ENCODE data around the gene ALAD. TPM values are rescaled to one million over a fixed set of nuclear protein-coding genes. Genes with fewer than 3 reads are reported as not detected.

ALAD gene
- total and polyA plus RNA-seq, 2 of the 8 experiments (the other 6 are each of a cell fraction or from before 2014, with no cell fraction given) = 8.2 to 15.3 TPM

DNA sequence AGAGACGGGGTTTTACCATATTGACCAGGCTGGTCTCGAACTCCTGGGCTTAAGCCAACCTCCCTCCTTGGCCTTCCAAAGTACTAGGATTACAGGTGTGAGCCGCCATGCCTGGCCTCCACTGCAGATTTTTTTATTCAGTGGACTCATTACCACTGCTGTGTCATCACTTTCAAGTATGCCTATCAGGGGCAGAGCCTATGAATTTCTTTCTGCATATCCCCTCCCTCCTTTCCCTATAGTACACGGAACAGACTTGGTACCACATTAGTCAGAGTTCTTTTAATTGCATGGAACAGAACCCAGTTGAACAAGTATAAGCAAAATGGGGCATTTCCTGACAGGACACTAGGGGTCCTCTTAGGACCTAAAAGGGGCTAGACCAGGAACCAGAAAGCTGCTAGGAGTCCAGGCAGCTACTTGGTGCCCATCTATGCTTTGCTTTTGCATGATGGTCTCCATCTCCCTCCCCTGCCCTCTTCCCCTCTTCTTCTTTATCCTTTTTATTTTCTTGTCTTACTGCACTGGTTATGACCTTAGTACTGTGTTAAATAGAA lies 46.0 kb downstream of the ALAD start:
- H3K23ac ChIP-seq (ENCODE audit: insufficient read length) = no peak overlapping the region
- H4K5ac ChIP-seq (ENCODE audit: insufficient read length, low read depth, low read length) = no peak overlapping the region
- H4K91ac ChIP-seq (replicated peaks; ENCODE audit: insufficient read length, low read length) = no peak overlapping the region
- no peaks in the 10 kb centered on the region for H3K9me3 ChIP-seq (ENCODE audit: insufficient read depth in 2 of 2, low read depth in 1 of 2, low read length in 1 of 2)
- H3K56ac ChIP-seq (replicated peaks; ENCODE audit: insufficient read length, low read depth, low read length) = no peak overlapping the region
- H3K4ac ChIP-seq (replicated peaks; ENCODE audit: insufficient read length, low read depth, low read length) = no peak overlapping the region
- no peak overlapping the region for H3K27ac ChIP-seq (ENCODE audit: low read depth, low read length)
- no peak overlapping the region for H2BK12ac ChIP-seq (ENCODE audit: low read depth, low read length)
- H3K79me1 ChIP-seq (ENCODE audit: low read depth, low read length) = no peaks in the 10 kb centered on the region; the same call in none of the 2 replicates
- no peaks in the 10 kb centered on the region for H3K36me3 ChIP-seq (ENCODE audit: control insufficient read depth in 2 of 4, insufficient read depth in 4 of 4, low read length in 3 of 4)
- H3K9ac ChIP-seq (replicated peaks in 1 of 4; ENCODE audit: extremely low read depth in 1 of 4, low read depth in 3 of 4, low read length in 3 of 4) = no peak overlapping the region
- H2BK20ac ChIP-seq (ENCODE audit: low read length) = no peak overlapping the region
- WGBS, 2 experiments (ENCODE audit: extremely low coverage in 1 of 2, insufficient coverage in 1 of 2, insufficient read length in 1 of 2, insufficient replicate concordance in 2 of 2, low coverage in 1 of 2, low lambda C conversion rate in 2 of 2, missing lambda C conversion rate in 1 of 2) = 86% methylated on average over 4 of the region's 4 CpGs; no CpG with 5 or more reads in 1 of the 2 experiments
- no peak overlapping the region for H3K14ac ChIP-seq (ENCODE audit: insufficient read length)
- H4K20me1 ChIP-seq (replicated peaks in 1 of 2; ENCODE audit: control insufficient read depth in 1 of 2, insufficient read depth in 2 of 2, low read length in 2 of 2) = peaks cover 2% of the 10 kb centered on the region in 2 experiments
- no peak for FAIRE-seq
- H2AK5ac ChIP-seq (ENCODE audit: low read depth, low read length) = no peak overlapping the region
- H2BK15ac ChIP-seq (ENCODE audit: low read length) = no peak overlapping the region
- ChIA-PET POLR2A (ENCODE audit: partially characterized antibody) (interaction anchor here (1.1 to 1.5 kb wide), 3 partner anchors 15 to 80 kb away, joined by 3 read pairs; partner anchors contain the start of genes CDC26, PRPF4 and WDR31), CTCF (ENCODE audit: partially characterized antibody) (interaction anchor here (0.7 to 2.5 kb wide), 11 partner anchors 13 to 233 kb away, joined by 3 to 10 read pairs (median 3); partner anchors contain the start of gene ALAD)
- H2BK5ac ChIP-seq (ENCODE audit: low read depth, low read length) = no peak overlapping the region
- H3K4me2 ChIP-seq (ENCODE audit: insufficient read depth in 1 of 2, low read depth in 2 of 2, low read length in 2 of 2) = no peak overlapping the region
- TF ChIP-seq KDM5A (IDR thresholded peaks at IDR 0.05; ENCODE audit: low read length) (no peak), PHF8 (conservative IDR thresholded peaks at IDR 0.05; ENCODE audit: low read depth, low read length) (no peak), RAD21 (IDR thresholded peaks at IDR 0.05 in 1 of 2, conservative IDR thresholded peaks at IDR 0.05 in 1 of 2; ENCODE audit: low read depth in 2 of 2, low read length in 2 of 2) (peak; percentile 36 to 61), CHD1 (IDR thresholded peaks at IDR 0.05; ENCODE audit: low read depth, low read length) (no peak)
- TF ChIP-seq, protein P1, sequence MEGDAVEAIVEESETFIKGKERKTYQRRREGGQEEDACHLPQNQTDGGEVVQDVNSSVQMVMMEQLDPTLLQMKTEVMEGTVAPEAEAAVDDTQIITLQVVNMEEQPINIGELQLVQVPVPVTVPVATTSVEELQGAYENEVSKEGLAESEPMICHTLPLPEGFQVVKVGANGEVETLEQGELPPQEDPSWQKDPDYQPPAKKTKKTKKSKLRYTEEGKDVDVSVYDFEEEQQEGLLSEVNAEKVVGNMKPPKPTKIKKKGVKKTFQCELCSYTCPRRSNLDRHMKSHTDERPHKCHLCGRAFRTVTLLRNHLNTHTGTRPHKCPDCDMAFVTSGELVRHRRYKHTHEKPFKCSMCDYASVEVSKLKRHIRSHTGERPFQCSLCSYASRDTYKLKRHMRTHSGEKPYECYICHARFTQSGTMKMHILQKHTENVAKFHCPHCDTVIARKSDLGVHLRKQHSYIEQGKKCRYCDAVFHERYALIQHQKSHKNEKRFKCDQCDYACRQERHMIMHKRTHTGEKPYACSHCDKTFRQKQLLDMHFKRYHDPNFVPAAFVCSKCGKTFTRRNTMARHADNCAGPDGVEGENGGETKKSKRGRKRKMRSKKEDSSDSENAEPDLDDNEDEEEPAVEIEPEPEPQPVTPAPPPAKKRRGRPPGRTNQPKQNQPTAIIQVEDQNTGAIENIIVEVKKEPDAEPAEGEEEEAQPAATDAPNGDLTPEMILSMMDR (IDR thresholded peaks at IDR 0.05; ENCODE audit: control extremely low read depth in 1 of 3, insufficient read depth in 1 of 3, low read depth in 1 of 3, low read length in 3 of 3) = peak in 2 of 3 experiments; percentile 35 to 38; a peak in 3 of 4 replicates
- peaks cover 0 to 10% (median under 1%) of the 10 kb centered on the region in 4 experiments; a peak in 5 of 7 replicates for H3K27me3 ChIP-seq (replicated peaks in 1 of 4; ENCODE audit: control insufficient read depth in 3 of 4, extremely low read depth in 1 of 4, insufficient read depth in 3 of 4, low read length in 3 of 4)
- no peak overlapping the region for H2BK120ac ChIP-seq (replicated peaks; ENCODE audit: low read depth, low read length)
- H3K4me1 ChIP-seq (replicated peaks in 1 of 4; ENCODE audit: control insufficient read depth in 3 of 4, insufficient read depth in 4 of 4, low read length in 3 of 4) = peaks cover 3 to 11% (median 6%) of the 10 kb centered on the region in 4 experiments
- H3K4me3 ChIP-seq (ENCODE audit: extremely low read depth in 1 of 4, insufficient read depth in 2 of 4, low read depth in 3 of 4, low read length in 4 of 4) = no peak overlapping the region
- no peak overlapping the region for H3K18ac ChIP-seq (ENCODE audit: extremely low read depth, low read length)
- no peak for DNase-seq (ENCODE audit: low read depth in 1 of 2, low spot score in 2 of 2)
- no peaks in the 10 kb centered on the region for H3K79me2 ChIP-seq (ENCODE audit: control insufficient read depth in 1 of 2, insufficient read depth in 2 of 2, low read length in 2 of 2)
- 0 out of 2 replicates have a peak, but pooled peaks cover 1% of the 10 kb centered on the region for H3K23me2 ChIP-seq (ENCODE audit: low read depth, low read length)
- H4K8ac ChIP-seq (ENCODE audit: extremely low read depth, insufficient read depth, low read length) = no peak overlapping the region; the same call in 1 of the 2 replicates
- no peak overlapping the region for H2AFZ ChIP-seq (ENCODE audit: low read length)

Measured in H1 (cell line).